ENCODE results near the gene PNN.
"Not testable (repeated sequence)": the region's sequence is repeated elsewhere in the genome, so short reads cannot be mapped to it uniquely, and the experiment has no call there.

The PNN gene

GRCh38 chr14:39160494-39160893, 14.6 kb upstream of the PNN start:
- Histone ChIP-seq H3K4me3 (ENCODE audit: low read depth, low read length) (no peak overlapping the region), H3K27ac (ENCODE audit: low read depth, low read length) (no peak overlapping the region), H3K27me3 (ENCODE audit: insufficient read depth, low read length) (no peaks in the 10 kb centered on the region), H3K36me3 (ENCODE audit: insufficient read depth, low read length) (peaks cover 16% of the 10 kb centered on the region), H3K4me1 (ENCODE audit: control insufficient read depth, insufficient read depth, low read length, unreplicated experiment) (no peaks in the 10 kb centered on the region), H2AFZ (ENCODE audit: low read length, unreplicated experiment) (no peak overlapping the region), H3K79me2 (ENCODE audit: control insufficient read depth, insufficient read depth, low read length, unreplicated experiment) (peaks cover 22% of the 10 kb centered on the region)

GRCh38 chr14:39167797-39168320, 7.2 kb upstream of the PNN start:
- H3K27me3 ChIP-seq (ENCODE audit: insufficient read depth, low read length); H3K27ac ChIP-seq (ENCODE audit: low read depth, low read length); H2AFZ ChIP-seq (ENCODE audit: low read length, unreplicated experiment): not testable (repeated sequence)
- Histone ChIP-seq H3K4me1 (ENCODE audit: control insufficient read depth, insufficient read depth, low read length, unreplicated experiment) (peaks cover 11% of the 10 kb centered on the region), H3K4me3 (ENCODE audit: low read depth, low read length) (0 out of 2 replicates have a peak overlapping the region, but pooled peaks have one; percentile 92), H3K79me2 (ENCODE audit: control insufficient read depth, insufficient read depth, low read length, unreplicated experiment) (peaks cover 58% of the 10 kb centered on the region), H3K36me3 (ENCODE audit: insufficient read depth, low read length) (0 out of 2 replicates have a peak, but pooled peaks cover 11% of the 10 kb centered on the region)

- Histone ChIP-seq H3K79me2 (ENCODE audit: control insufficient read depth, insufficient read depth, low read length, unreplicated experiment) (peaks cover 54% of the 10 kb centered on the region), H3K36me3 (ENCODE audit: insufficient read depth, low read length) (0 out of 2 replicates have a peak, but pooled peaks cover 11% of the 10 kb centered on the region), H3K27me3 (ENCODE audit: insufficient read depth, low read length) (no peaks in the 10 kb centered on the region), H3K27ac (ENCODE audit: low read depth, low read length) (no peak overlapping the region), H3K4me1 (ENCODE audit: control insufficient read depth, insufficient read depth, low read length, unreplicated experiment) (peaks cover 11% of the 10 kb centered on the region), H2AFZ (ENCODE audit: low read length, unreplicated experiment) (no peak overlapping the region), H3K4me3 (ENCODE audit: low read depth, low read length) (peak overlapping the region; percentile 92)
These were observed 6.5 kb upstream of the PNN start for GRCh38 chr14:39168591-39168990.

GRCh38 chr14:39169541-39169900, 5.5 kb upstream of the PNN start:
- Histone ChIP-seq H3K27ac (ENCODE audit: low read depth, low read length) (peak overlapping the region; percentile 86), H3K79me2 (ENCODE audit: control insufficient read depth, insufficient read depth, low read length, unreplicated experiment) (peaks cover 48% of the 10 kb centered on the region), H2AFZ (ENCODE audit: low read length, unreplicated experiment) (peak overlapping the region; percentile 97), H3K27me3 (ENCODE audit: insufficient read depth, low read length) (no peaks in the 10 kb centered on the region), H3K36me3 (ENCODE audit: insufficient read depth, low read length) (0 out of 2 replicates have a peak, but pooled peaks cover 11% of the 10 kb centered on the region), H3K4me3 (ENCODE audit: low read depth, low read length) (peak overlapping the region; percentile 92), H3K4me1 (ENCODE audit: control insufficient read depth, insufficient read depth, low read length, unreplicated experiment) (peaks cover 15% of the 10 kb centered on the region)

GRCh38 chr14:39173198-39173597, 1.9 kb upstream of the PNN start:
- Histone ChIP-seq H3K79me2 (ENCODE audit: control insufficient read depth, insufficient read depth, low read length, unreplicated experiment) (peaks cover 51% of the 10 kb centered on the region), H3K4me3 (ENCODE audit: low read depth, low read length) (no peak overlapping the region), H2AFZ (ENCODE audit: low read length, unreplicated experiment) (no peak overlapping the region), H3K4me1 (ENCODE audit: control insufficient read depth, insufficient read depth, low read length, unreplicated experiment) (peaks cover 24% of the 10 kb centered on the region), H3K27ac (ENCODE audit: low read depth, low read length) (no peak overlapping the region), H3K36me3 (ENCODE audit: insufficient read depth, low read length) (peaks cover 23% of the 10 kb centered on the region), H3K27me3 (ENCODE audit: insufficient read depth, low read length) (no peaks in the 10 kb centered on the region)

GRCh38 chr14:39175445-39176262, 600 bp downstream of the PNN start:
- Histone ChIP-seq H3K27me3 (ENCODE audit: insufficient read depth, low read length) (no peaks in the 10 kb centered on the region), H3K4me3 (ENCODE audit: low read depth, low read length) (peak overlapping the region; percentile 81), H2AFZ (ENCODE audit: low read length, unreplicated experiment) (peak overlapping the region; percentile 59), H3K27ac (ENCODE audit: low read depth, low read length) (peak overlapping the region; percentile 78), H3K36me3 (ENCODE audit: insufficient read depth, low read length) (peaks cover 45% of the 10 kb centered on the region), H3K79me2 (ENCODE audit: control insufficient read depth, insufficient read depth, low read length, unreplicated experiment) (peaks cover 41% of the 10 kb centered on the region), H3K4me1 (ENCODE audit: control insufficient read depth, insufficient read depth, low read length, unreplicated experiment) (peaks cover 26% of the 10 kb centered on the region)

- Histone ChIP-seq H3K36me3 (ENCODE audit: insufficient read depth, low read length) (peaks cover 53% of the 10 kb centered on the region), H3K4me1 (ENCODE audit: control insufficient read depth, insufficient read depth, low read length, unreplicated experiment) (peaks cover 32% of the 10 kb centered on the region), H3K27me3 (ENCODE audit: insufficient read depth, low read length) (no peaks in the 10 kb centered on the region), H3K27ac (ENCODE audit: low read depth, low read length) (peak overlapping the region; percentile 78; the same call in 1 of the 2 replicates), H3K4me3 (ENCODE audit: low read depth, low read length) (peak overlapping the region; percentile 81), H3K79me2 (ENCODE audit: control insufficient read depth, insufficient read depth, low read length, unreplicated experiment) (peaks cover 46% of the 10 kb centered on the region), H2AFZ (ENCODE audit: low read length, unreplicated experiment) (no peak overlapping the region)
These were observed 1.5 kb downstream of the PNN start for GRCh38 chr14:39176263-39177167.

- H2AFZ ChIP-seq (ENCODE audit: low read length, unreplicated experiment), result no peak overlapping the region
- no peak overlapping the region for H3K27ac ChIP-seq (ENCODE audit: low read depth, low read length)
- peak overlapping the region; percentile 81 for H3K4me3 ChIP-seq (ENCODE audit: low read depth, low read length)
- no peaks in the 10 kb centered on the region for H3K27me3 ChIP-seq (ENCODE audit: insufficient read depth, low read length)
- peaks cover 46% of the 10 kb centered on the region for H3K79me2 ChIP-seq (ENCODE audit: control insufficient read depth, insufficient read depth, low read length, unreplicated experiment)
- peaks cover 35% of the 10 kb centered on the region for H3K4me1 ChIP-seq (ENCODE audit: control insufficient read depth, insufficient read depth, low read length, unreplicated experiment)
- peaks cover 59% of the 10 kb centered on the region for H3K36me3 ChIP-seq (ENCODE audit: insufficient read depth, low read length)
These were observed 2.1 kb downstream of the PNN start for GRCh38 chr14:39177168-39177545.

GRCh38 chr14:39179042-39179441, 4.0 kb downstream of the PNN start:
- Histone ChIP-seq H3K4me3 (ENCODE audit: low read depth, low read length) (no peak overlapping the region), H3K27me3 (ENCODE audit: insufficient read depth, low read length) (no peaks in the 10 kb centered on the region), H3K27ac (ENCODE audit: low read depth, low read length) (no peak overlapping the region), H2AFZ (ENCODE audit: low read length, unreplicated experiment) (no peak overlapping the region), H3K36me3 (ENCODE audit: insufficient read depth, low read length) (peaks cover 76% of the 10 kb centered on the region), H3K79me2 (ENCODE audit: control insufficient read depth, insufficient read depth, low read length, unreplicated experiment) (peaks cover 46% of the 10 kb centered on the region), H3K4me1 (ENCODE audit: control insufficient read depth, insufficient read depth, low read length, unreplicated experiment) (peaks cover 38% of the 10 kb centered on the region)

- Histone ChIP-seq H3K27me3 (ENCODE audit: insufficient read depth, low read length) (no peaks in the 10 kb centered on the region), H3K36me3 (ENCODE audit: insufficient read depth, low read length) (peaks cover 79% of the 10 kb centered on the region), H3K4me1 (ENCODE audit: control insufficient read depth, insufficient read depth, low read length, unreplicated experiment) (peaks cover 35% of the 10 kb centered on the region), H3K27ac (ENCODE audit: low read depth, low read length) (no peak overlapping the region; the same call in 1 of the 2 replicates), H2AFZ (ENCODE audit: low read length, unreplicated experiment) (no peak overlapping the region), H3K4me3 (ENCODE audit: low read depth, low read length) (no peak overlapping the region), H3K79me2 (ENCODE audit: control insufficient read depth, insufficient read depth, low read length, unreplicated experiment) (peaks cover 41% of the 10 kb centered on the region)
These were observed 5.5 kb downstream of the PNN start for GRCh38 chr14:39180553-39180952.

All from ACC112 (cell line).